ENCODE results near the gene PARP16.

PARP16 gene, protein sequence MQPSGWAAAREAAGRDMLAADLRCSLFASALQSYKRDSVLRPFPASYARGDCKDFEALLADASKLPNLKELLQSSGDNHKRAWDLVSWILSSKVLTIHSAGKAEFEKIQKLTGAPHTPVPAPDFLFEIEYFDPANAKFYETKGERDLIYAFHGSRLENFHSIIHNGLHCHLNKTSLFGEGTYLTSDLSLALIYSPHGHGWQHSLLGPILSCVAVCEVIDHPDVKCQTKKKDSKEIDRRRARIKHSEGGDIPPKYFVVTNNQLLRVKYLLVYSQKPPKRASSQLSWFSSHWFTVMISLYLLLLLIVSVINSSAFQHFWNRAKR

DNA sequence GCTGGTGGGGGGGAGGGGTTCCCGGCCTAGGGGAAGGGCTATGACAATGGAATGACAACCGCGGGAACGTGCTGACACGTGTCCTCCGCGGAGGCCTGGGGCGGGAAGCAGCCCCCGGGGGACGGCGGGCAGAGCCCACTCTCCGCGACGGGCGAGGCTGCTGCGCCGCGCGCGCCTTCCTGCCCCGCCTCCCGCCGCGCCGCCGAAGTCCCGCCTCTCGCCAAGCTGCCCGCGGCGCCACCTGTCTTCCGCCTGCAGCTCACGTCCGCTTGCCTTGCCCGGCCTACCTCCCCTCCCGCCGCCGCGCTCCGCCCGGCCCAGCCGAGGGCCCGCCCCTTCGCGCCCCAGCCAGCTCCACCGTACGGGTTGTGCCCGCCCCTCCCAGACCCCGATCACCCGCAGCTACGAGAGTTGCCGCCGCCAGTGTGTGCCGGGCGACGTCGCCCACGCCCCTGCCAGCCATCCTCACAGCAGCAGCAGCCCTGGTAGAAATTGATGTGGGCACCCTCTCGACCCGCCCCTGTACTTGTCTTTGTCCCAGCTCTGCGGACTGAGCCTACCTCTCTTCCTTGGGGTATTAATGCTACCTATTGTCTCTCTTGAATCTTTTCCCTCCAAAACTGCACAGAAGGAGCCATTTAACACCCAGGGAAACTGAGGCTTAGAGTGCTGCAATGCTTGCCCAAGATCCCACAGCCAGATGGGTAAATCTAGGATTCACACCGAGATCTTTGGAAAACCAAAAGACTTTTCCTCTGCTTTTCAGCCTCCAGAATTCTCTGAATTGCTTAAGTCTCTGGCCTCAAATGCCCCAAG is at the start of gene PARP16:
PARP16 (minus strand) TSS at position 180 of the 816 bp plus-strand sequence. CDS start 457 bp downstream, outside the sequence.
- peak; percentile 79 for DNase-seq (ENCODE audit: low read depth)

DNA sequence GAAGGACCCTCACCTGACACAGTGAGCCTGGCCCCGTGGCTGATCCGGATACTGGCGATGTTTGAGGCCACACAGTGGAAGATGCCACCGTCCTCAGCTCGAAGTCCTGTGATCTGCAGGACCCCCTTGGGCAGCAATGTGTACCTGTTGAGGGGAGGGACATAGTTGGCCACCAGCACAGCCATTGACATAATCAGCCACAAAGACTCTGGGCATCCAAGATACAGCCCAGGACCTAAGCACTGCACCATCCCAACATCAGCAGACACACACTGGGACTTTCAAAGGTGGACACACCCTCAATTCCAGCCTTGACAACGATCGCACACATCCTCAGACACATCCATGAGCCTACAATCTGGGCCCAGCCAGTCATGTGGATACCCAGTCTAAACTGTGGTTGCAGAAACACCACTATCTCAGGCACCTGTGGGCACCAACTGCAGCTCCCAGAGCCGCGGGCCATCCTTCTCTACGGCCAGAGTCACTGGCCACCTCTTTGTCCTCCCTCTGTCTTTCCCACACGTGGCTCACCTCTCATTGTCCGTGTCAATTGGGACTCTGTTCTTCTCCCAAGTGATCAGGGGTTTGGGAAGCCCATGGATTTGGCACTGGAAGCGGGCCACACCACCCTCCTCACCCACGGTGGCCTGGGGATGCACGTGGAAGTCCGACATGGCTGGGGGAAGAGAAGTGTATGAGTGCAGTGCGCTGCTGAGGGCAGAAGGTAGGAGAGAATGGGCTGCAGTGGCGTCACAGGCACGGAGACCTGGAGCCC is 48.8 kb upstream of the PARP16 start:
- no peak for DNase-seq (ENCODE audit: low read depth)

DNA sequence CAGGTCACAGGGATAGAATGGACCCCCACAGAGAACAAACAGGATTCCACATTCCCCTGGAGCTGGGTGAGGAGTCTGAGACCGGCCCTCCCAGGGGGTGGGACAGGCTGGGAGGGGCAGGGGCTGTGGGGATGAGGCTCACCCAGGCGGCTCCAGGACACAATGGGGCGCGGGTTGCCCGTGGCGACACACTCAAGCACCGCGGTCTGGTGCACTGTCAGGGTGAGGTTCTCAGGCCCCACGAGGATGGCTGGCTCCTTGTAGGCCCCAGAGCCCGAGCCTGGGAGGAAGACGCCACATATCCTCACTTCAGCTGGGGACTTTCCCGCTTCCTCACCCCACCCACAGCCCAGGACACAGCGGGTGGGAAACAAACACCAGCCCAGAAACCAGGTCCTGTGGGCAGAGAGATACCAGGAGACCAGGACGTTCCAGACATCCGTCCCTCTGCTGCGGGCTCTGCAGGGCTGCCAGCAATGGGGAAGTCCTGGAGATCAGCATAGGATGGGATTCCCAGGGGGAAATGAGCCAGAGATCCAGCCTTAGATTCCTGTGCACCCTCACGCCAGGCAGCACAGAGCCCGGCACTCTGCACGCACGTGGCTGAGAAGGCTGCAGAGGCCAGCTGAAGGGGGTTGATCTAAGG is 48.0 kb upstream of the PARP16 start:
- DNase-seq (ENCODE audit: low read depth), result no peak

DNA sequence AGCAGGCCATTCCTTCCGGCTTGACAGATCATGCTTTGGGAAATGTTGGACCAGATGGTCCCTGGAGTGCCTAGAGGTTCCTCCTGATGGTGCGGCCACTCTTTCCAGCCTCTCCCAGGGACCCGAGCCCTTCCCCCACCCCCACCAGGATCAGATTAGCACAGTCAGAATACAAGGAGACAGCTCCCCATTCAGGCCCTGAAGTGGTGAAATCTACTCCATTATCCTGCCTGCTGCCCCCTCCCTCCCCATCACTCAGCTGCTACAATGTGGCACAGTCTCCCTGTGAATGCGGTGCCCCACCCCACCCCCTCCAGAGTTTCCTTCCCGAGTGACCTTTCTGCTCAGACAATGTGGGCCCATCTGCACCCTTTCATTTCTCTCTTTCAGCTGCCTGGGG is 47.2 kb upstream of the PARP16 start:
- no peak for DNase-seq (ENCODE audit: low read depth)

DNA sequence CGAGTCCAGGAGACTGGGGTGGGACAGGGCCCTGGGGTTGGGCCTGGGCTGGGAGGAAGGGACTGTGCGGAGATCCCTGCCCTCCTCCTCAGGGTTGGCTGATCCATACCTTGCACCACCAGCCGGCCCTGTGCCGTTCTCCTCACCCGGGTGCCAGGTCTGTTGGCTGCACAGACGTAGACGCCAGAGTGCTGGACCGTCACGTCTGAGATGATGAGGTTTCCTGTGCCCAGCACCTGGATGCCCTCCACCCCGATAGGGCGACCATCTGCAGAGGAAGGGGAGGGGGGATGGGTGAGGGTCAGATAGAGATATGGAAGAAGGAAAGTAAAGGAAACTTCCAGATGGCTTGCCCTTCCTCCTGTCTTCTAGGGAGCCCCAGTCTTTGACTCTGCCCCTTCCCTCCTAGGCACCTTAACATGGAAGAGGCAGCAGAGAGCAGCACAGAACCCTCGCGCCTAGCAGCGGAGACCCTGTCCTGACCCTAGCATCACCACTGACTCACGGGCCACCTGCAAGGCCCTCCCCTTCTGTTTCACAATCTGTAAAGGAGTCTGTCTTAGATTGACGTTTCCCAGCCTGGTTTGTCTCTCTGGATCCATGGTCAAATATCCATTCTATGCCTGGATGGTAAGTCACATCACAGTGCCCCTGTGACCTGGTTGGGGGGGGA is 46.6 kb upstream of the PARP16 start:
- no peak for DNase-seq (ENCODE audit: low read depth)

DNA sequence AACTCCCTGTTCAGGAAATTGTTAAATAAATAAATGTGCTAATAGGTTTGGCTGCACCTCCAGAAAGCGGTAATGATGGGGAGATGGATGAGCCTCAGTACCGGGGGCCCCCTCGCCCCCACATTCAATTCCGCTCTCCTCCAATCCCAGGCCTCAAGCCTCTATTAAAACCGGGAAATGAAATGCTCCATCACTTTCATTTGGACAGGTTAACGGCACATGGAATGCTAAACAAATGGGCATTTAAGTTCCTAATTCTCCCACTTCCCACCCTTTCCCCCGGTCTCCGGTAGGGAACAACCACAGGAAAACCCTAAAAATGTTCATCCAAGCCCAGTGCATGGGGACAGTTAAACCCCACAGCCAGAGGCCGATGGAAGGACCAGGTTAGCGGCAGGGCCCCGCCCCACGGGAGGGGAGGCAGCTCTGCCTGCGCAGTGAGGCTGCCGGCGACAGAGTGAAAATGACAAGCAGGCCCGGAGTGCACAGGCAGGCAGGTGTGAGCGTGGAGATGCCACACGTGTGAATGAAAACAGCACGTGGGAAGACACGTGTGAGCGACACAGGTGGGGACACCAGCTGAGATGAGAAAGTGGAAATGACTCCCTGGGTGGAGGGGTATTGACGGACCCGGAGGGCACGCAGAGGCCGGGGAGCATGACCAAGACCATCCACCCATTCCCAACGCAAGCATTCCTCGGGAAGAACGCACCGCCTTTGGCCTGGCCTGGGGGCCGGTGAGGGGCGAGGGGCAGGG is 45.9 kb upstream of the PARP16 start:
- DNase-seq (ENCODE audit: low read depth), result no peak

DNA sequence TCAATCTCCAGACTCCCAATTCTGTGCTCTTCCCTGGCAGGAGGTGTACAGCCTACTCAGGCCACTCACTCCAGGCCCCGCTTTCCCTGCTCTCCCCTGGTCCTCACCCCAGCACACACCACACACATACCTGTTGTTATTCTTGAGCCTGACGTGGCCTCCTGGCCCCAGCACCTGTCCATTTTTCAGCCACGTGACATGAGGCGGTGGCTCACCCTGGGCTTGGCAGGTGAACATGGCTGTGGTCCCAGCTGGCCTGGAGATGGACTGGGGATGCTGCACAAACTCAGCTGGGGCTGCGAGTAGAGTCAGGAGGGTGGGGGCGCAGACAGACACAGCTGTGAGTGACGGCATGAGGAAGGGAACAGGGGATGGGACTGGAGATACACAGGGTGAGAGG is 45.1 kb upstream of the PARP16 start:
- no peak for DNase-seq (ENCODE audit: low read depth)

DNA sequence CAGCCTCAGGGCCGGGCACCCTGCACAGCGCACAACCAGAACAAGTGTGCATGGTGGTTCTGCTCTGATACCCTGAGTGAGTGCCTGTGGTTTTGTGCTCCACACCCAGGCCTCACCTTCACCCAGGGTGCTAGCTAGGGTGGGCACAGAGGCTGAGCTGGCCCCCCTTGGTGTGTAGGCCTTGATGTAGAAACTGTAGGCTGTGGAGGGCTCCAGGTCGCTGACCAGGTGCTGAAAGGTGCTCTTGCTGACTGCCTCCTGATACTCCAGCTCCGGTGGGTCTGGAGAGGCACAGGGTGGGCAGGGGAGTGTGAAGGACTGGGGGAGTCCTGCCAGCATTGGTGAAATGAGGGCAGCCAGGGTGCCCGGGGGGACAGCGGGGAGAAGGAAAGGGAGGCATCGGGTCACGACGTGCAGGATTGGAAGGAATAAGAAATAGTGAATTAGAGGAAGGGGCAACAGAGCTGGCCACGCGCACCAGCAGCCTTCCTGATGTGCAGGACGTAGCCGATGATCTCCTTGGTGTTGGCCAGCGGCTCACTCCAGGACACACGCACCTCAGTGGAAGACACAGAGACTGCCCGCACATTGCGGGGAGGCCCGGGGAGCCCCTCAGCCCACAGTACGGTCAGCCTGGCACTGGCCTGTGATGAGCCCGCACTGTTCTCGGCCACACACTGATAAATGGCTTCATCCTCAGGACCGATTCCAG is 44.4 kb upstream of the PARP16 start:
- no peak for DNase-seq (ENCODE audit: low read depth)

DNA sequence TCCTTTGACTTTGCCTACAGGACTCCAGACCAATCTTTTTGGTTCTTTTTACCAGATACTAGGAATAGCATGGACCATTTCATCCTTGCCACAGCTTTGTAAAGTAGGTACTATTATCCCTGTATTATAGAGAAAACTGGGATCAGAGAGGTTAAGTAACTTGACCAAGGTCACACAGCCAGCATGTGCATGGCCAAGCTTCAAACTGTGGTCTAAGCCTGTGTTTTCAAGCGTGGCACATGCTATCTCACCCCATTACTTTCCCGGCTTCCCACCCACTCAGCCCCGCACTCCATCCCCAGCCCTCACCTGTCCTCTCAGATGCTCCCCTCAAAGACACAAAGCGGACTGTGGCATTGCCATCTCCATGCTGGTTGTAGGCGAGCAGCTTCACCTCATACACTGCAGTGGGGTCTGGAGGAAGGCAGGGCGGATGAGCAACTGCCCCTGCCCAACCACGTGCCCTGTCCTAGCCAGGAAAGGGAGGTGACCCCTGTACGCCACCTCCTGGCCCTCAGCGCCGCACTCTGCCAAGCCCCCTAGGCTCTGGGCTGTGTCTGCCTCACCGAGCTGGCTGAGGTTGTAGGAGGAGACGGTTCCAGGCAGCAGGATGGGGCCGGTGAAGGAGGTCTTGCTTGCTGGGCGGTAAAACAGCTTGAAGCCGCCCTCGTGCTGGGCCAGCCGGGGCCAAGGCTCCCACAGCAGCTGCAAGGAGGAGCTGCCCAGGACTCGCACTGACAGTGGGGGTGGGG is 43.5 kb upstream of the PARP16 start:
- no peak for DNase-seq (ENCODE audit: low read depth)

DNA sequence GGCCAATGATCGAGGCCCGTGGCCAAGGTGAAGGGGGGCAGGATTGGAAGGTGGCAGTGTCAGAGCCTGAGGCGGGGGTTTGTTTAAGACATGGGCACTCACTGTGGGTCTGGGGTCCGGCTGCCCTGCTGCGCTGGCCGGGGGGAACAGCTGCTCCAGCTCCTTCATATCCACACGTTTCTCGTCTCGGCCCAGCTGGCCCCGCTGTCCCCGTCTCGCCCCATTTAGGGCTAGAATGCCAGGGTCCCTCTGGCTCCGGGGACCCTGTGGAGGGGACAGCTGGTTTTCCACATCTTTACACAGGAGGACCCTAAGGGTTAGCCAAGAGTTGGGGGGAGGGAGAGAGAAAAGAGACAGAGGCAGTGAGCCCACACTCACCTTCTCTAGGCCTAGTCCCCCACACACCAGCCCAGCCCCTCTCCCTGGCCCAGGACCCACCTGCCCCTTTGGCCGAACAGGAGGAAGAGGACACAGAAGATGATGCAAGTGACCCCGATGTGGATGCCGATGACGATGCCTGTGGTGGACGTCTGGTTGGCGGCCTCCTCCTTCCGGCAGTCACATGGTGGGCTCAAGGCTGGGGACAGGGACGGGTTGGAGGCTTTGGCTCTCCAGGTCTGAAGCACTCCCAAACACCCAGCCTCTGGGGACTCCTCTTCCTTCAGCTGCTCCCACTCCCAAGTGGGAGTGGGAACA is 42.8 kb upstream of the PARP16 start:
- no peak for DNase-seq (ENCODE audit: low read depth)

DNA sequence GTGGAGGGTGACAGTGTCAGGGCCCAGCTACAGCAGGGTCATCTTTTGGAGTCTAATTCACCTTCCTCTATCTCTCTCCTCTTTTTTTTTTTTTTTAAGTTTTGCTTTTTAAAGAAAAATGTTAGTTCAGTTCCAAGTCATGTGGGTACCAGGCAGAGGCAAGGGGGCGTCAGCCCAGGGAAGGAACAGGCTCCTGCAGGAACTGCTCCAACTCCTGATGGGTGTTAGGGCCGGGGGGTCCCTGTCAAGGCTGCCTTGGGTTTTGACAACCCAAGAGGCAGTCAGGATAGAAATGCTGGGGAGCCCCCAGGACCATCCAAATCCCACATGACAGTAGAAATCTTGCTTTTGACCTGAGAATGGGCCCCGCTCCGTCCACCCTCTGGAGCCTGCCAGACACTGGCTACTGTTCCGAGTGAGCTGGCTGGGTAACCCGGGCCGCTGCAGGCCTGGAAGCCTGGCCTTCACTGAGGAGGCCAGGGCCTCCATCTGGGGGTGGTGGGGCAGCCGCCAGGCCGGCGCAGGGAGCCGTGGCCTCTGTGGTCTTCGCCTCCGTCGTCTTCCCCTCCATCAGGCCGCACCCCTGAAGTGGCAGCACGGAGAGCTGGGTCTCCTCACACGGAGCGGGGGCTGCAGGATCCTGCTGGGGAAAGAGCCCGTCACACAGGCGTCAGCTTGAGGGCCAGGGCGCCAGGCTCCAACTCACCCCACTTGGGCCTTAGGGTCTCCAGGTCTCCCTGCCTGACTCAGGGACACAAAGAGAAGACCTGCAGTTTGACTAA is 42.0 kb upstream of the PARP16 start:
- DNase-seq (ENCODE audit: low read depth), result no peak

DNA sequence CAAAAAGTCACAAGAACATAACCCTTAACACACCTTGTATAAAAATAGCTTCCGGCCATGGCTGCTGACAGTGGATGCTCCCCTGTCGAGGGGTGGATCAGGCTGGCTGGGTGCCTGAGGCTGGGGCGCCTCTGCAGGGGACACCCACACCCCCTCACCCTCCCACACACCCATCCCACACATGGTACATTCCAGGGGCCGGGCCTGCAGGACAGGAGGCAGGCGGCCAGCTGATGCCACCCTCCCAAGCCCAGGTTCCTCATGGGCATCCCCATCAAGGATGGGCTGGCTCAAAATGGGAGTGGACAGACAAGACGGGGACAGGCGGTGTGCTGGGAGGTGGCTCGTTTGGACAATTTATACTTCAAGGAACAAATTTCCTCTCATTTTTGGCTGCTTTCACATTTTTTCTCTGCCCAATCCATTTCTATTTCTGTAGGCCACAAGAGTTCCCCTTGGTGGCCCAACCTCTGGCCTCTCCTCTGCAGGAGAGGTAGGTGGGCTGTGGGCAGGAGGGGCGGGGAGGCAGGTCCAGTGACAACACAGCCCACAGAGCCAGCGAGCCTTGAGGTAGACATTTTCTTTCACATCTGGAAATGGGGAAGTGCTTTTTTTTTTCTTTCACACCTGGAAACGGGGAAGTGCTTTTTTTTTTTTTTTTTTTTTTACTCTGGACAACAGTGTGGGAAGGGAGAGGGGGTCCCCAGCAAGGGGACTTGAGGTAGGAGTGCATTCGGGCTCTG is 41.1 kb upstream of the PARP16 start:
- no peak for DNase-seq (ENCODE audit: low read depth)

DNA sequence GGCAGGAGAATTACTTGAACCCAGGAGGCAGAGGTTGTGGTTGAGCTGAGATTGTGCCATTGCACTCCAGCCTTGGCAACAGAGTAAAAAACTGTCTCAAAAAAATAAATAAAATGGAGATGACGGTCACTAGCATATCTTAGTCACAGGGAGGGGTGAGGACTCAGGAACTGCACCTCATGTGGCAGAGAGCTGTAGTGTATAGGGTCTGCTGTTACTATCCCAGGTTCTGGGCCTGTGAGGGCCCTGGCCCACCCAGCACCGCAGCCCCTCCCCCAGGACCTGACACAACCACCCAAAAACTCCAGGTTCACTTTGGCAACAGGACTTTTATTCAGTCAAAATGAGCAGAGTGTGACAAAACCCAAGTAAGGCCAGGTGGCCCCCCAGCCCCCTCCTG is 40.1 kb upstream of the PARP16 start:
- DNase-seq (ENCODE audit: low read depth), result no peak

DNA sequence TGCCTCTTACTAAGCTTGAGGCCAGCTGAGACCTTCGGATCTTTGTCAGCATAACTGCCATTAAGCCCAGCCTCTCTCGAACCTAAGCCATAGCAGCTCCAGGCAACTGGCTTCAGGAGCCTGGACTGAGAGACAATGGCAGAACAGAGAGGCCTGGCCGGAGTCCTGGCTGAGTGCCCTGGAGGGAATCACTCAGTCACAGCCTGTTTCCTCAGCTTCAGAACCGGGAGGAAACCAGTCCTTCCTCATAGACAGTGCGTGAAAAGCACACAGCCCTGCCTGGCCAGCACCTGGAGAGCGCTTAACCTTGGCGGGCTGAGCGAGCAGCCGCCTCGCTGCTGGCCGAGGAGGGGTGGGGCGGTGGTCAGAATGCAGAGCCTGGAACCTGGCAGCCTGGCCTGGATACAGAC is 39.4 kb upstream of the PARP16 start:
- no peak for DNase-seq (ENCODE audit: low read depth)

DNA sequence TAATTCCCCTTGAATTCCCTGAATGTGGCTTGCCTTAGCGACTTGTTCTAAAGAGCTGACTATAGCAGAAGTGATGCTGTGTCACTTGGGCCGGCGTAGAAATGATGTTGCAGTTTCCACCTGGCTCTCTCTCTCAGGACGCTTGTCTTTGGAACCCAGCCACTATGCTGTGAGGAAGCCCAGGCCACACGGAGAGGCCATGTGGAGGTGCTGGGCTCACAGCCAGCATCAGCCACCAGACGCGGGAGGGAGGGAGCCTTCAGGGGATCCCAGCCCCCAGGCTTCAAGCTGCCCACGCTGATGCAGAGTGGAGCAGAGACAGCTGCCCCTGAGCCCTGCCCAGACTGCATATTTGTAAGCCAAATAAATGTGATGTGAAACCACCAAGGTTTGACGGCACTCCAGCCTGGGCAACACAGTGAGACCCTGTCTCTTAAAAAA is 36.4 kb upstream of the PARP16 start:
- no peak for DNase-seq (ENCODE audit: low read depth)

DNA sequence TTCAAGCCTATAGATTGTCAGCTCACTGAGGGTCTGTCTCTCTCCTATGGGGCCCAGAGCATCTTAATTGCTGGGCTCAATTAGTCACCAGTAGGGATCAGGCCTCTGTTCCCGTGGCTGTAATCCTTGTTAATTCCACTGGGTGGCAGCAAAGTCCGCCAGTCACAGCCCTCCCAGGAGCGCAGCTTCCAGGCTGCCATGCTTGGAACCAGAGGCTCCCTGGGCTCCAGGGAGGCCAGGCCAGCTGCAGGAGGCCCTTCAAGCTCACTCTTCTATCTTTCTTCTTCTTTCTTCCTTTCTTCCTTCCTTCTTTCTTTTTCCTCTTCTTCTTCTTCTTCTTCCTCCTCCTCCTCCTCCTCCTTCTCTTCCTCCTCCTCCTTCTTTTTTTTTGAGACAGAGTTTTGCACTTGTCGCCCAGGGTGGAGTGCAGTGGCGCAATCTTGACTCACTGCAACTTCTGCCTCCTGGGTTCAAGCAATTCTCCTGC is 32.2 kb upstream of the PARP16 start:
- DNase-seq (ENCODE audit: low read depth), result peak; percentile 59

DNA sequence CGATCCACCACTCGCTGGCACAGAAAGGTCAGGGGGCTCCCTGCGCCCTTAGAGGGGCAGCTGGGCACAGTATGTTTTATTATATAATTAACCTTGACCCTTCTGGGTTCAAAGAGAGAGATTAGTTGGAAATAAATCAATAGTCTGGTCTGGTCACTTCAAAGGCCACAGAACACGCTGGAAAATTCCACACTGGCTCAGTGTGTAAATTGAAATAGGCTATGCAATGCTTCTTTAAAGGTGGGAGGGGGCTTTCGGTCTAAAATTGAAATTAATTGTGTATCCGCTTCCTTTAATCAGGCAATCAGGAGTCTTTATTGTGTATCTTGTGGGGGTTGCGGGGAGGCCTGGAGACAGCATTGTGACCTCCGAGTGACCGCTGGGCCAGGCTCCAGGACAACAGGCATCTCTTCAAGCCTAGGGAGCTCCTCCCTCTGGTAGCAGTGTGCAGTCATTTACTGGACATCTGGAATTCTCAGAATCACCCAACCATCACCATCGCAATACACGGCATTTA is 25.8 kb upstream of the PARP16 start:
- no peak for DNase-seq (ENCODE audit: low read depth)
